Fibroblast of lung (primary cell): ENCODE results near the gene CCNA2. TPM values are rescaled to one million over a fixed set of nuclear protein-coding genes. Genes with fewer than 3 reads are reported as not detected.

ENCODE experiments used
- DNase-seq, 2 donors: peaks; one replicate each; pipeline versions ENCODE4 v3.0.0 to v3.0.0-alpha.2; 2010; ENCODE audit warnings: low read depth in 2 of 2
- H2AFZ ChIP-seq: 2 replicates; pipeline ENCODE4 v1.5.1; 2012; ENCODE audit warnings: low read length, control low read depth, inconsistent platforms
- H3K27ac ChIP-seq: 2 replicates; pipeline ENCODE4 v1.5.1; 2011; ENCODE audit warnings: low read length, control low read depth; ENCODE audit not compliant: insufficient read depth
- H3K27me3 ChIP-seq: 2 replicates; pipeline ENCODE4 v1.5.1; 2011; ENCODE audit warnings: mild to moderate bottlenecking, low read length; ENCODE audit not compliant: control insufficient read depth, insufficient read depth
- H3K36me3 ChIP-seq: 2 replicates; pipeline ENCODE4 v1.5.1; 2011; ENCODE audit warnings: low read length; ENCODE audit not compliant: control insufficient read depth, insufficient read depth
- H3K4me1 ChIP-seq: 2 replicates; pipeline ENCODE4 v1.5.1; 2011; ENCODE audit warnings: low read length; ENCODE audit not compliant: control insufficient read depth, insufficient read depth; ENCODE audit errors: extremely low read depth
- H3K4me2 ChIP-seq: 2 replicates; pipeline ENCODE4 v1.5.1; 2011; ENCODE audit warnings: low read length, control low read depth; ENCODE audit not compliant: insufficient read depth; ENCODE audit errors: extremely low read depth
- H3K4me3 ChIP-seq, 4 experiments: fragments of 200-600 bp in 1 of 4; sonication (generic) in 1 of 4; replicated peaks in 1 of 4; 2 replicates each; pipeline ENCODE4 v1.5.1; 2011 to 2016; ENCODE audit warnings: low read length in 4 of 4, low read depth in 3 of 4, mild to moderate bottlenecking in 3 of 4, control low read depth in 2 of 4, inconsistent platforms in 1 of 4, mixed read lengths in 1 of 4; ENCODE audit not compliant: insufficient read depth in 1 of 4; ENCODE audit errors: control extremely low read depth in 1 of 4
- H3K79me2 ChIP-seq: 2 replicates; pipeline ENCODE4 v1.5.1; 2012; ENCODE audit warnings: mild to moderate bottlenecking, low read length, inconsistent platforms; ENCODE audit not compliant: control insufficient read depth, insufficient read depth
- H3K9ac ChIP-seq: 2 replicates; pipeline ENCODE4 v1.5.1; 2011; ENCODE audit warnings: mild to moderate bottlenecking, low read length, control low read depth; ENCODE audit not compliant: insufficient read depth
- H3K9me3 ChIP-seq: 2 replicates; pipeline ENCODE4 v1.5.1; 2012; ENCODE audit warnings: low read depth, low read length; ENCODE audit not compliant: control insufficient read depth, insufficient read depth
- H4K20me1 ChIP-seq: 2 replicates; pipeline ENCODE4 v1.5.1; 2011; ENCODE audit warnings: low read length; ENCODE audit not compliant: control insufficient read depth, insufficient read depth; ENCODE audit errors: extremely low read depth
- EZH2 ChIP-seq: IDR thresholded peaks from 2 replicates; pipeline ENCODE4 v1.5.1; 2012; ENCODE audit warnings: low read length, control low read depth, mild to moderate bottlenecking; ENCODE audit errors: missing control alignments
- polyA plus RNA-seq, 2 donors: library from polyadenylated mRNA; depleted of rRNA in 1 of 2; stranded (reverse) in 1 of 2; unstranded in 1 of 2; fragments of >200 nt; gene quantifications; 2 replicates each; pipeline ENCODE4 v1.2.1, GENCODE V29; 2011 to 2012; ENCODE audit warnings: missing spikeins in 1 of 2
- total RNA-seq: library from RNA; depleted of rRNA; stranded (reverse); fragments of >200 nt; gene quantifications from 2 replicates; pipeline ENCODE4 v1.2.1, GENCODE V29; 2014
- TF ChIP-seq, protein P1 (sequence below), 2 donors: IDR thresholded peaks in 1 of 2; conservative IDR thresholded peaks in 1 of 2; 1 replicate in 1 of 2; 2 replicates in 1 of 2; pipeline ENCODE4 v1.5.1; 2011 to 2012; ENCODE audit warnings: low read length in 2 of 2, control low read depth in 1 of 2, inconsistent platforms in 1 of 2, low read depth in 1 of 2, mild to moderate bottlenecking in 1 of 2

CCNA2 gene
- total and polyA plus RNA-seq, 2 donors (not counting 1 experiment from before 2014, with no cell fraction given), result 12.6 to 14.9 TPM

DNA sequence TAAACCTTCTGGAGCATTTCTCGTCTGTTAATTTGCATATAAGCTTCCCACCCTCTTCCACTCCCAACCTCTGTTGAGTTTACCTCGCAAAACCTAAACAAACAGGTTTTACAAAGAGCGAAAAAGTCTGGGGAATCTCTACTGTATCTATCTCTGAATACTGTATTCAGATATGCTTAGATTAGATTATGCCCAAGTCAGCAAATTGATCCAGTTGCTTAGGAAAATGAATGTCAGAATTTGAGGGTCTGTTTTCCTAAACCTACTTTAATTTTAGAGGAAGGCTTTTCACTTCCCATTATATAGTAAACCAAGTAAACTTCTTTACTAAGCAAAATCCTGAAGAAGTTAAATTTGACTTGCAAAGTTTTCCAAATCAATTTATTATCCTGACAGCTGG is 6.7 kb downstream of the CCNA2 start:
- Histone ChIP-seq H3K36me3 (peaks cover 2% of the 10 kb centered on the region), H4K20me1 (no peaks in the 10 kb centered on the region), H3K9me3 (no peaks in the 10 kb centered on the region), H2AFZ (no peak overlapping the region), H3K4me1 (no peaks in the 10 kb centered on the region), H3K27ac (no peak overlapping the region), H3K9ac (no peak overlapping the region), H3K4me3 (no peak overlapping the region), H3K79me2 (peaks cover 32% of the 10 kb centered on the region), H3K27me3 (no peaks in the 10 kb centered on the region), H3K4me2 (no peak overlapping the region)
- TF ChIP-seq EZH2, result no peak
- TF ChIP-seq, protein P1, sequence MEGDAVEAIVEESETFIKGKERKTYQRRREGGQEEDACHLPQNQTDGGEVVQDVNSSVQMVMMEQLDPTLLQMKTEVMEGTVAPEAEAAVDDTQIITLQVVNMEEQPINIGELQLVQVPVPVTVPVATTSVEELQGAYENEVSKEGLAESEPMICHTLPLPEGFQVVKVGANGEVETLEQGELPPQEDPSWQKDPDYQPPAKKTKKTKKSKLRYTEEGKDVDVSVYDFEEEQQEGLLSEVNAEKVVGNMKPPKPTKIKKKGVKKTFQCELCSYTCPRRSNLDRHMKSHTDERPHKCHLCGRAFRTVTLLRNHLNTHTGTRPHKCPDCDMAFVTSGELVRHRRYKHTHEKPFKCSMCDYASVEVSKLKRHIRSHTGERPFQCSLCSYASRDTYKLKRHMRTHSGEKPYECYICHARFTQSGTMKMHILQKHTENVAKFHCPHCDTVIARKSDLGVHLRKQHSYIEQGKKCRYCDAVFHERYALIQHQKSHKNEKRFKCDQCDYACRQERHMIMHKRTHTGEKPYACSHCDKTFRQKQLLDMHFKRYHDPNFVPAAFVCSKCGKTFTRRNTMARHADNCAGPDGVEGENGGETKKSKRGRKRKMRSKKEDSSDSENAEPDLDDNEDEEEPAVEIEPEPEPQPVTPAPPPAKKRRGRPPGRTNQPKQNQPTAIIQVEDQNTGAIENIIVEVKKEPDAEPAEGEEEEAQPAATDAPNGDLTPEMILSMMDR (conservative IDR thresholded peaks at IDR 0.05 in 1 of 2, IDR thresholded peaks at IDR 0.05 in 1 of 2; ENCODE audit: low read depth in 1 of 2, low read length in 2 of 2), result no peak
- no peak for DNase-seq

DNA sequence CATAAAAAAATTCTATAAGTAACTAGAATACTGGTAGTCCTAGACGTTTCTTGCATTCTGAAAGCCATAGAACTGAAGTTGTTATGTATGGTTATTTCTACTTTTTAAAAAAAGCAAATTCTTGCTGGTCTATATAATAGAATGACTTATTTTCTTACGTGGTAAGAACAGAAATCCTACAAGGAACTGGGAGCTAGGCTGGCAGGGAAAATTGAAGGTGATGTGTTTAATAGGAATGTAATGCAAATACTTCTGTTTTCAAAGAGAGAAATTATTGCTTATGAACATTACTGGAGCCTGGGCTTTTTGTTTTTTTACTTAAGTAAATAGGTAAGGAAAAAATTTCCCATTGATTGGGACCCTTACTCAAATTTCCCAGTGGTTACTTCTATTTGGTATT is 8.9 kb downstream of the CCNA2 start:
- peak in 1 of 2 donors; percentile 46 for DNase-seq
- H3K79me2 ChIP-seq, result peaks cover 14% of the 10 kb centered on the region
- no peak overlapping the region for H2AFZ ChIP-seq
- no peak for TF ChIP-seq EZH2
- TF ChIP-seq, protein P1 (conservative IDR thresholded peaks at IDR 0.05 in 1 of 2, IDR thresholded peaks at IDR 0.05 in 1 of 2; ENCODE audit: low read depth in 1 of 2, low read length in 2 of 2), result no peak
- no peak overlapping the region for H3K27ac ChIP-seq
- no peaks in the 10 kb centered on the region for H3K27me3 ChIP-seq
- H3K9ac ChIP-seq, result no peak overlapping the region
- H3K9me3 ChIP-seq, result no peaks in the 10 kb centered on the region
- peaks cover 3% of the 10 kb centered on the region for H3K36me3 ChIP-seq
- no peak overlapping the region for H3K4me3 ChIP-seq
- no peaks in the 10 kb centered on the region for H4K20me1 ChIP-seq
- H3K4me1 ChIP-seq, result no peaks in the 10 kb centered on the region
- H3K4me2 ChIP-seq, result no peak overlapping the region

DNA sequence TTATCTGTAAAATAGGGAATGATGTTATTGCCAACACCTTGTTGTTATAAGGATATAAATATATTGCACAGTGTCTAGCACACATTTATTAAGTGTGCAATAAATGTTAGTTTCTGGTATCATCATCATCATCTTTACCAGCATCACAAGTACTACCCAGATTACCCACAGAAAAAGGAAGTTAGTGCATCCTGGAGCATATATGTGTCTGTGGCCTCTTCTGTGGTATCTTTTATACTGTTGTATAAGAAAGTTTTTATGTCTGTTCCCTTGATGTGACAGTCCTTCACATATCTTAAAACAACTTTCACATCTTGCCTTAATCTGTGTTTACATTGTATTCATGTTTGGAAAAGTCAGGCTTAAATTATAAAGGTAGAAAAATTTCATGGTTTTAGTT is 12.6 kb downstream of the CCNA2 start:
- peaks cover 3% of the 10 kb centered on the region for H3K36me3 ChIP-seq

More for the DNA sequence above, 12.6 kb downstream of the CCNA2 start:
- Histone ChIP-seq H2AFZ (no peak overlapping the region), H3K9ac (no peak overlapping the region), H3K27ac (no peak overlapping the region), H3K27me3 (no peaks in the 10 kb centered on the region), H3K9me3 (no peaks in the 10 kb centered on the region), H3K4me2 (no peak overlapping the region), H3K4me1 (no peaks in the 10 kb centered on the region), H3K4me3 (no peak overlapping the region), H3K79me2 (no peaks in the 10 kb centered on the region), H4K20me1 (no peaks in the 10 kb centered on the region)
- TF ChIP-seq, protein P1 (conservative IDR thresholded peaks at IDR 0.05 in 1 of 2, IDR thresholded peaks at IDR 0.05 in 1 of 2; ENCODE audit: low read depth in 1 of 2, low read length in 2 of 2), result no peak
- TF ChIP-seq EZH2, result no peak
- no peak for DNase-seq
